H1 (cell line): ENCODE measurements around the gene PTPA. TPM values are rescaled to one million over a fixed set of nuclear protein-coding genes. Genes with fewer than 3 reads are reported as not detected.

ENCODE experiments used
- BRCA1 ChIP-seq: IDR thresholded peaks from 2 replicates; pipeline ENCODE4 v1.6.1; 2012; ENCODE audit warnings: low read depth, low read length, improper control_type of control experiment
- CTBP2 ChIP-seq: IDR thresholded peaks from 2 replicates; pipeline ENCODE4 v1.7.0; 2011; ENCODE audit warnings: borderline replicate concordance, mild to moderate bottlenecking, moderate library complexity, mixed read lengths, low read length; ENCODE audit not compliant: insufficient read depth, insufficient read length
- CTCF ChIP-seq, 3 experiments: IDR thresholded peaks; 1 replicate in 2 of 3; 2 replicates in 1 of 3; pipeline versions ENCODE4 v1.5.1 to v1.6.1; 2011; ENCODE audit warnings: low read length in 3 of 3, mild to moderate bottlenecking in 3 of 3, inconsistent platforms in 2 of 3, low read depth in 1 of 3, moderate library complexity in 1 of 3; ENCODE audit not compliant: insufficient read depth in 1 of 3; ENCODE audit errors: control extremely low read depth in 1 of 3
- E2F6 ChIP-seq: IDR thresholded peaks from 2 replicates; pipeline ENCODE4 v1.6.1; 2012; ENCODE audit warnings: inconsistent platforms
- GABPA ChIP-seq: IDR thresholded peaks from 2 replicates; pipeline ENCODE4 v1.6.1; 2011; ENCODE audit warnings: mild to moderate bottlenecking, low read length, moderate library complexity, borderline replicate concordance; ENCODE audit not compliant: insufficient read depth
- RBBP5 ChIP-seq: IDR thresholded peaks from 2 replicates; pipeline ENCODE4 v1.7.1; 2012; ENCODE audit warnings: low read depth, mild to moderate bottlenecking, inconsistent platforms, low read length, moderate library complexity, borderline replicate concordance
- TBP ChIP-seq: IDR thresholded peaks from 2 replicates; pipeline ENCODE4 v1.6.1; 2011; ENCODE audit warnings: low read depth, low read length, improper control_type of control experiment
- polyA plus RNA-seq, 7 experiments: library from polyadenylated mRNA; depleted of rRNA in 3 of 7; stranded (reverse) in 5 of 7; unstranded in 2 of 7; fragments of >200 nt in 5 of 7; fragments of 200-250 nt in 2 of 7; gene quantifications; 1 replicate in 5 of 7; 2 replicates in 1 of 7; 4 replicates in 1 of 7; pipeline versions ENCODE4 v1.2.1 to v1.2.3, GENCODE V29; 2011 to 2013; ENCODE audit warnings: missing spikeins in 2 of 7, mixed read lengths in 2 of 7
- total RNA-seq: library from RNA; stranded (reverse); fragmentation: NEBNext Ultra II Directional; extraction: Animal tissue kit (Norgen Biotek cat#: 25700); gene quantifications from 2 replicates; pipeline ENCODE4 v1.2.1, GENCODE V29; 2021

Gene PTPA
- total and polyA plus RNA-seq, 2 of the 8 experiments (the other 6 are each of a cell fraction or from before 2014, with no cell fraction given), result 114 to 145 TPM

DNA sequence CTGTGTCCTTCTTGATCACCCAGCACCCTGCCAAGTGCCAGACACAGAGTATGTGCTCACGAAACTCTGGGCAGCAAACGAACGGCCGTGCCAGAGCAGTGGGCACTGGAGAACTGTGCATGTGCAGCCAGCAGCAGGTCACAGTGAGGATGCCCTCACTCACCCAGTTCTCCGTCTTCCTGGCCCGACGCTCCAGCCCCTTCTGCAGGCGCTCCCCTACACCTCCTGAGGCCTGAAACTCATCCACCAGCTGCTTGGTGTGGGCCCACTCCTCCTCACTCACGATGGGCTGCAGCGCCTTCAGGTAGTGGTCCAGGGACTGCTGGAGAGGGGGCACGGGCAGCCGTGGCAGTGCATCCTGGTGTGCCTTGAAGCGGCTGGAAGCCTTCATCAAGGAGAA is 3.6 kb upstream of the PTPA start (continued):
- no peak for TF ChIP-seq CTCF (IDR thresholded peaks at IDR 0.05; ENCODE audit: control extremely low read depth in 1 of 3, insufficient read depth in 1 of 3, low read depth in 1 of 3, low read length in 3 of 3)
- TF ChIP-seq E2F6, result no peak
- TF ChIP-seq RBBP5, result no peak
- no peak for TF ChIP-seq CTBP2
- TF ChIP-seq TBP, result no peak
- TF ChIP-seq BRCA1, result no peak
- TF ChIP-seq GABPA, result no peak
- TF ChIP-seq, all 59 proteins: peak for 0
